Sigmoid colon (tissue), 4 donors: ENCODE data around the gene MYLK.

ENCODE experiments used
- CTCF ChIP-seq, 4 experiments: fragments of 450-650 bp in 3 of 4; fragments of 200-600 bp in 1 of 4; IDR thresholded peaks; one replicate each; pipeline ENCODE4 v1.5.1; 2016 to 2019; ENCODE audit warnings: antibody characterized with exemption in 4 of 4, mild to moderate bottlenecking in 3 of 4, moderate library complexity in 2 of 4
- EP300 ChIP-seq, 4 donors: sonication (generic); formaldehyde crosslinking; IDR thresholded peaks; one replicate each; pipeline ENCODE4 v1.6.1; 2017; ENCODE audit warnings: antibody characterized with exemption in 4 of 4
- POLR2A ChIP-seq, 2 donors: fragments of 450-650 bp; IDR thresholded peaks; one replicate each; pipeline ENCODE4 v1.6.1; 2016; ENCODE audit warnings: antibody characterized with exemption in 2 of 2, mild to moderate bottlenecking in 2 of 2, moderate library complexity in 2 of 2
- POLR2AphosphoS5 ChIP-seq, 4 donors: sonication (generic); formaldehyde crosslinking; IDR thresholded peaks; one replicate each; pipeline ENCODE4 v1.6.1; 2017; ENCODE audit warnings: antibody characterized with exemption in 4 of 4

- TF ChIP-seq POLR2AphosphoS5 (IDR thresholded peaks at IDR 0.05) (no peak), CTCF (IDR thresholded peaks at IDR 0.05) (no peak), POLR2A (IDR thresholded peaks at IDR 0.05) (no peak), EP300 (IDR thresholded peaks at IDR 0.05) (no peak)
Observed at GRCh38 chr3:123590685-123591450, 293.3 kb downstream of the MYLK start.
